Lung (tissue), 12 donors: ENCODE results near the gene RNF148. TPM values are rescaled to one million over a fixed set of nuclear protein-coding genes. Genes with fewer than 3 reads are reported as not detected.

Experiments
- ATAC-seq: fragments of 200-7000 bp; cut with Tn5 transposase; one replicate; pipeline ENCODE4 v1.9.1; 2020; ENCODE audit warnings: moderate number of reproducible peaks; ENCODE audit not compliant: insufficient read depth, low FRiP score
- DNase-seq, 3 donors: peaks; one replicate each; pipeline ENCODE4 v3.0.0-alpha.2; 2013 to 2017
- H3K27ac ChIP-seq, 2 donors: one replicate each; pipeline ENCODE4 v1.5.1; 2013; ENCODE audit warnings: mild to moderate bottlenecking in 2 of 2, moderate library complexity in 2 of 2, control low read depth in 1 of 2, inconsistent platforms in 1 of 2, low read depth in 1 of 2, low read length in 1 of 2
- H3K27me3 ChIP-seq, 3 donors: one replicate each; pipeline ENCODE4 v1.5.1; 2013; ENCODE audit warnings: low read length in 2 of 3; ENCODE audit not compliant: control insufficient read depth in 3 of 3, insufficient read depth in 3 of 3
- H3K36me3 ChIP-seq, 4 donors: one replicate each; pipeline ENCODE4 v1.5.1; 2013; ENCODE audit warnings: low read length in 4 of 4, mild to moderate bottlenecking in 1 of 4, moderate library complexity in 1 of 4; ENCODE audit not compliant: control insufficient read depth in 4 of 4, insufficient read depth in 4 of 4
- H3K4me1 ChIP-seq, 5 donors: one replicate each; pipeline ENCODE4 v1.5.1; 2013; ENCODE audit warnings: low read length in 5 of 5, mild to moderate bottlenecking in 2 of 5, moderate library complexity in 1 of 5; ENCODE audit not compliant: control insufficient read depth in 5 of 5, insufficient read depth in 5 of 5
- H3K4me3 ChIP-seq: one replicate; pipeline ENCODE4 v1.5.1; 2013; ENCODE audit warnings: mild to moderate bottlenecking, control low read depth, moderate library complexity
- H3K9ac ChIP-seq, 2 donors: one replicate each; pipeline ENCODE4 v1.5.1; 2013; ENCODE audit warnings: low read length in 2 of 2, control low read depth in 1 of 2; ENCODE audit not compliant: insufficient read depth in 1 of 2
- H3K9me3 ChIP-seq, 4 donors: one replicate each; pipeline ENCODE4 v1.5.1; 2013; ENCODE audit warnings: low read length in 3 of 4, mild to moderate bottlenecking in 1 of 4, moderate library complexity in 1 of 4; ENCODE audit not compliant: control insufficient read depth in 4 of 4, insufficient read depth in 3 of 4
- CTCF ChIP-seq: IDR thresholded peaks from 2 replicates; pipeline ENCODE4 v1.5.1; 2012; ENCODE audit warnings: mild to moderate bottlenecking; ENCODE audit errors: control extremely low read depth, extremely low read depth
- WGBS, 2 donors: extraction: QIAGEN DNeasy Blood & Tissue Kit; methylation state at CpG; one replicate each; pipeline ENCODE4 v1.1.7; 2013; 5-methylcytosine and 5-hydroxymethylcytosine counted together
- polyA plus RNA-seq, 2 donors: library from polyadenylated mRNA; stranded (reverse); fragments of 200-250 nt; gene quantifications; one replicate each; pipeline ENCODE4 v1.2.1, GENCODE V29; 2013
- total RNA-seq, 2 donors: library from RNA; depleted of rRNA in 1 of 2; stranded (reverse); fragments of >200 nt in 1 of 2; gene quantifications; one replicate each; pipeline ENCODE4 v1.2.1, GENCODE V29; 2014 to 2021
- donor health status: control.
- donor health status: control.
- donor health status: Bipolar disorder and iron deficiency.
- donor health status: healthy.
- donor health status: DM: yes; HTN: yes; CAD: no.

RNF148 gene
- total and polyA plus RNA-seq, 4 donors, result 0.10 to 10.2 (median 1.8) TPM

DNA sequence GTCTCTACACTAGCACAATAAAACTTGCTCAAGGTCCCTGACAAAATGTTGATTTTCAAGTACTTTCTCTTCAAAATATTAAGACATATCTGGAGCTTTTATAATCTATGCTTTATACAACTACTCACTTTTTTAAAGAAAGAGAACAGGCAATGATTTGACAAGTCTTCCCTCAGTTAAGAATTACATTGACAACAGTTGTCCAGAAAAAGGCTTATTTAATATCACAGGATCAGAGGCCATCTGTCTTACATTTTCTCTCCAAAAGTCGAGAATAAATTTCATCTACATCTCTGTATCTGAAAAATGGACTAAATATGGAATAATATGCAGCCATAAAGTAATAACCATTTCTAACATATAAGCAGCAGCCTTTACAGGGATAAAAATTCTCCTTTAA, 8.2 kb upstream of the RNF148 start:
- Histone ChIP-seq H3K4me1 (no peaks in the 10 kb centered on the region), H3K27me3 (no peaks in the 10 kb centered on the region), H3K9me3 (no peaks in the 10 kb centered on the region), H3K36me3 (no peaks in the 10 kb centered on the region), H3K9ac (no peak overlapping the region), H3K27ac (no peak overlapping the region), H3K4me3 (no peak overlapping the region)
- TF ChIP-seq CTCF, result no peak
- DNase-seq (no peak), ATAC-seq (no peak)
- 74 to 76% methylated on average over 1 of the region's 1 CpG for WGBS, 2 donors

DNA sequence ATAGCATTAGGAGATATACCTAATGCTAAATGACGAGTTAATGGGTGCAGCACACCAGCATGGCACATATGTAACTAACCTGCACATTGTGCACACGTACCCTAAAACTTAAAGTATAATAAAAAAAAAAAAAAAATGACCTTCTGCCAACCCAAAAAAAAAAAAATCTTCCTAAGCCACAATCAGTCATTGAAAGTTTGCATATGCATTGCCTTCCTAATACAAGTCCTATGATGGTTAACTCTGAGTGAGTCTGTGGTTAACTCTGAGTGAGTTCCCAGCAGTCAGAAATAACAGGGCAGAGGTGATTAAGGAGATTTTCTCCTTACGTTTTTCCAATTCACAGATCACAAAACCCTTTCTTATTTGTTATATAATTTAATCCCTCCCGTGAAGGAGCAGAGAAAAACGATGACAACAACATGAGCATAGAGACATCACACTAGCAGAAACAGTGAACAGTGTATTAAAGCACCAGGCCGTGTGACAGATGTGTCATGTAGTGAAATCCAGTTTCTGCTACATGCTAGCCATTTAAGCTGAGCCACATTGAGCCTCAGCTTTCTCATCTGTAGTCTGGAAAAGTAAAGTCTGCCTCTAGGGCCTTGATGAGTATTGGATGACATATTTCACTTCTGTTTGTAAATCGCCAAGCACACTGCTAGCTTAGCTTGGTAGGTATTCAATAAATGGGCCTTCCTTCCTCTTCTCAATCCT, 7.4 kb upstream of the RNF148 start:
- H3K9ac ChIP-seq, result no peak overlapping the region
- TF ChIP-seq CTCF, result no peak
- no peaks in the 10 kb centered on the region for H3K4me1 ChIP-seq
- H3K27ac ChIP-seq, result no peak overlapping the region
- no peak for DNase-seq
- no peak for ATAC-seq
- WGBS, 2 donors, result 86 to 91% methylated on average over 7 of the region's 7 CpGs
- no peaks in the 10 kb centered on the region for H3K27me3 ChIP-seq
- H3K4me3 ChIP-seq, result no peak overlapping the region
- H3K36me3 ChIP-seq, result no peaks in the 10 kb centered on the region
- no peaks in the 10 kb centered on the region for H3K9me3 ChIP-seq

- ATAC-seq (no peak), DNase-seq (no peak)
- Histone ChIP-seq H3K27ac (no peak overlapping the region), H3K4me3 (no peak overlapping the region), H3K36me3 (peaks cover 0 to 4% (median 0%) of the 10 kb centered on the region in 4 donors), H3K9ac (no peak overlapping the region), H3K27me3 (no peaks in the 10 kb centered on the region), H3K9me3 (no peaks in the 10 kb centered on the region), H3K4me1 (no peaks in the 10 kb centered on the region)
- 88 to 95% methylated on average over 2 of the region's 2 CpGs for WGBS, 2 donors
- TF ChIP-seq CTCF, result no peak
Observed at GRCh38 chr7:122706836-122707235, 4.1 kb upstream of the RNF148 start.

DNA sequence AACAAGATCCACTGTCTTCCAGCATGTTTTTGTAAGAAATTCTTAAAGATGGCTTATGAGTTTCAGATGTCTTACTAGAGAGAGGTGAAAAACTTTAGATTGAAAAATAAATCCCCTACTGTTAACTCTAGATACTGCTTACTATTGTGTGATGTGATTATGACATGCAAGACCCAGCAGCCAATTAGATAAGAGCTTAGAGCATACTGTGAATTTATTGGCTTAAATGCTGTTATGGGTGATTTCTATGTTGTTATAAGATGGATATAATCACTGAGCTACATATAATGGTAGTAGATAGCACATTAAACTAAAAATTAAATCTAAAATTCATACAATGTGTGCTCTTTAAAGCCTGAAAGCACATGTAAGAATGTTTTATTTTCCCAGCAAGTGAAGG, 3.7 kb downstream of the RNF148 start, which contains the start of gene RNF133:
TSS of gene RNF133 (minus strand) at position 101 of the 400 bp plus-strand sequence. CDS start 199 bp downstream, outside the sequence.
- Histone ChIP-seq H3K4me3 (no peak within 1 kb of the TSS), H3K9me3 (no peaks in the 10 kb centered on the region), H3K9ac (no peak within 1 kb of the TSS), H3K27ac (no peak within 1 kb of the TSS), H3K4me1 (peaks cover 0 to 2% (median 0%) of the 10 kb centered on the region in 5 donors), H3K27me3 (no peaks in the 10 kb centered on the region), H3K36me3 (peaks cover 0 to 4% (median 0%) of the 10 kb centered on the region in 4 donors)
- DNase-seq (no peak), ATAC-seq (no peak)
- TF ChIP-seq CTCF, result no peak
